HG02642 (cell line): ENCODE results near the gene PPP2R3C.
"Not testable (repeated sequence)": the region's sequence is repeated elsewhere in the genome, so short reads cannot be mapped to it uniquely, and the experiment has no call there.

ENCODE experiments used
- ATAC-seq: cut with Tn5 transposase; IDR thresholded peaks from one replicate; pipeline ENCODE4 v1.9.1; 2021; ENCODE audit warnings: mild to moderate bottlenecking; ENCODE audit not compliant: unreplicated experiment, poor library complexity

Gene PPP2R3C

GRCh38 chr14:35068238-35069012 lies 53.4 kb downstream of the PPP2R3C start:
- no peak for ATAC-seq

- not testable (repeated sequence) for ATAC-seq
These were observed 56.1 kb downstream of the PPP2R3C start for GRCh38 chr14:35065731-35066130.

GRCh38 chr14:35061113-35061791 lies 60.5 kb downstream of the PPP2R3C start:
- ATAC-seq = not testable (repeated sequence)

- ATAC-seq = no peak
These were observed 69.2 kb downstream of the PPP2R3C start for GRCh38 chr14:35052637-35053036.

GRCh38 chr14:35051796-35052195 lies 70.0 kb downstream of the PPP2R3C start:
- no peak for ATAC-seq

GRCh38 chr14:35050652-35051051 lies 71.1 kb downstream of the PPP2R3C start:
- no peak for ATAC-seq

- ATAC-seq = no peak
These were observed 73.7 kb downstream of the PPP2R3C start for GRCh38 chr14:35047976-35048513.

GRCh38 chr14:35046751-35047536 lies 74.8 kb downstream of the PPP2R3C start:
- peak; percentile 38 for ATAC-seq

- ATAC-seq = peak; percentile 96
These were observed 75.6 kb downstream of the PPP2R3C start, which contains the start of gene FAM177A1 for GRCh38 chr14:35046048-35046750. TSS of gene FAM177A1 (plus strand) at chr14:35046272. CDS start at chr14:35046464, 192 bp downstream.

- no peak for ATAC-seq
These were observed 76.1 kb downstream of the PPP2R3C start for GRCh38 chr14:35045798-35046047.

GRCh38 chr14:35044939-35045797 lies 76.6 kb downstream of the PPP2R3C start:
- no peak for ATAC-seq

- no peak for ATAC-seq
These were observed 78.7 kb downstream of the PPP2R3C start for GRCh38 chr14:35043046-35043445.

GRCh38 chr14:35042632-35043031 lies 79.2 kb downstream of the PPP2R3C start:
- no peak for ATAC-seq

- ATAC-seq = not testable (repeated sequence)
These were observed 83.5 kb downstream of the PPP2R3C start for GRCh38 chr14:35038312-35038711.
